Activated CD8-positive, alpha-beta T cell treated with anti-CD3 and anti-CD28 coated beads for 36 hours (primary cell): ENCODE results near the gene TBC1D21. TPM values are rescaled to one million over a fixed set of nuclear protein-coding genes. Genes with fewer than 3 reads are reported as not detected.

Source experiments
- ATAC-seq: fragments of 200-7000 bp; cut with Tn5 transposase; one replicate; pipeline ENCODE4 v1.10.0; 2021; ENCODE audit warnings: mild to moderate bottlenecking, moderate library complexity
- CTCF ChIA-PET: fragments of 350-600 bp; sonication (Branson Sonifier 250); formaldehyde crosslinking; loops from one replicate; lab custom pipeline; 2021; ENCODE audit warnings: antibody characterized with exemption; lab: Charles Lee
- POLR2A ChIA-PET: fragments of 350-600 bp; sonication (Branson Sonifier 250); formaldehyde crosslinking; loops from one replicate; lab custom pipeline; 2021; ENCODE audit warnings: antibody characterized with exemption; lab: Charles Lee
- DNase-seq: peaks from one replicate; pipeline ENCODE4 v3.0.0-alpha.2; 2020
- H3K27ac Mint-ChIP-seq: one replicate; pipeline ENCODE4 v1.8.0; 2021; ENCODE audit warnings: mild to moderate bottlenecking, mixed read lengths
- H3K27me3 Mint-ChIP-seq: one replicate; pipeline ENCODE4 v1.8.0; 2021; ENCODE audit warnings: mixed read lengths
- H3K36me3 Mint-ChIP-seq: one replicate; pipeline ENCODE4 v1.8.0; 2021; ENCODE audit warnings: low read depth, mixed read lengths
- H3K4me1 Mint-ChIP-seq: one replicate; pipeline ENCODE4 v1.8.0; 2021; ENCODE audit warnings: low read depth, mixed read lengths
- H3K4me3 Mint-ChIP-seq: one replicate; pipeline ENCODE4 v1.8.0; 2021; ENCODE audit warnings: mild to moderate bottlenecking, moderate library complexity, mixed read lengths
- H3K9me3 Mint-ChIP-seq: one replicate; pipeline ENCODE4 v1.8.0; 2021; ENCODE audit warnings: mixed read lengths
- CTCF ChIP-seq: fragments of 200-600 bp; IDR thresholded peaks from one replicate; pipeline ENCODE4 v1.8.0; 2022; ENCODE audit warnings: antibody characterized with exemption, mild to moderate bottlenecking
- intact Hi-C: fragments of 100-400 bp; cut with micrococcal nuclease; formaldehyde crosslinking; loops from one replicate; pipeline ENCODE4 v1.10.0; 2022
- total RNA-seq, 2 experiments: library from RNA; stranded (reverse); gene quantifications; one replicate each; pipeline ENCODE4 v1.2.3, GENCODE V29; 2021

The TBC1D21 gene
- total RNA-seq, 2 experiments from 2014 or later = not detected

GRCh38 chr15:73866481-73866880 lies 6.9 kb upstream of the TBC1D21 start:
- H3K27ac Mint-ChIP-seq = no peak overlapping the region
- no peak for ATAC-seq
- ChIA-PET POLR2A (no interaction called here), CTCF (interaction anchor here (1.0 to 1.7 kb wide), 3 partner anchors 42 to 231 kb away, joined by 3 to 4 read pairs (median 3); no protein-coding TSS in a partner anchor)
- H3K9me3 Mint-ChIP-seq = no peaks in the 10 kb centered on the region
- DNase-seq = no peak
- no peaks in the 10 kb centered on the region for H3K36me3 Mint-ChIP-seq
- intact Hi-C loops = no loop called here
- peaks cover 5% of the 10 kb centered on the region for H3K4me1 Mint-ChIP-seq
- peaks cover 6% of the 10 kb centered on the region for H3K27me3 Mint-ChIP-seq
- no peak for TF ChIP-seq CTCF
- H3K4me3 Mint-ChIP-seq = no peak overlapping the region

GRCh38 chr15:73866881-73867410 lies 6.4 kb upstream of the TBC1D21 start:
- ChIA-PET POLR2A (no interaction called here), CTCF (interaction anchor here (1.0 to 1.7 kb wide), 3 partner anchors 42 to 231 kb away, joined by 3 to 4 read pairs (median 3); no protein-coding TSS in a partner anchor)
- Mint-ChIP-seq H3K9me3 (no peaks in the 10 kb centered on the region), H3K4me1 (peaks cover 5% of the 10 kb centered on the region), H3K27ac (no peak overlapping the region), H3K27me3 (peaks cover 3% of the 10 kb centered on the region), H3K36me3 (no peaks in the 10 kb centered on the region), H3K4me3 (no peak overlapping the region)
- ATAC-seq (no peak), DNase-seq (no peak)
- TF ChIP-seq CTCF = no peak
- intact Hi-C loops = no loop called here

GRCh38 chr15:73867426-73867825 lies 5.9 kb upstream of the TBC1D21 start:
- ATAC-seq = no peak
- no peak overlapping the region for H3K27ac Mint-ChIP-seq
- no peak for TF ChIP-seq CTCF
- intact Hi-C loops = no loop called here
- POLR2A ChIA-PET = no interaction called here
- H3K36me3 Mint-ChIP-seq = no peaks in the 10 kb centered on the region
- H3K4me1 Mint-ChIP-seq = peaks cover 5% of the 10 kb centered on the region
- no peak overlapping the region for H3K4me3 Mint-ChIP-seq
- peaks cover 3% of the 10 kb centered on the region for H3K27me3 Mint-ChIP-seq
- H3K9me3 Mint-ChIP-seq = no peaks in the 10 kb centered on the region
- no peak for DNase-seq
- CTCF ChIA-PET = interaction anchor here (1.0 to 1.7 kb wide), 3 partner anchors 41 to 232 kb away, joined by 3 to 4 read pairs (median 3); no protein-coding TSS in a partner anchor

- DNase-seq = no peak
- H3K27ac Mint-ChIP-seq = no peak overlapping the region
- intact Hi-C loops = no loop called here
- H3K9me3 Mint-ChIP-seq = no peaks in the 10 kb centered on the region
- ChIA-PET CTCF (interaction anchor here (1.0 kb wide), 1 partner anchor 39 kb away, joined by 4 read pairs; no protein-coding TSS in a partner anchor), POLR2A (no interaction called here)
- no peak for ATAC-seq
- no peak overlapping the region for H3K4me3 Mint-ChIP-seq
- no peak for TF ChIP-seq CTCF
- H3K27me3 Mint-ChIP-seq = peaks cover 6% of the 10 kb centered on the region
- peaks cover 5% of the 10 kb centered on the region for H3K4me1 Mint-ChIP-seq
- no peaks in the 10 kb centered on the region for H3K36me3 Mint-ChIP-seq
These were observed 5.4 kb upstream of the TBC1D21 start for GRCh38 chr15:73867956-73868355.

- intact Hi-C loops = no loop called here
- no peak overlapping the region for H3K4me3 Mint-ChIP-seq
- H3K27ac Mint-ChIP-seq = no peak overlapping the region
- ATAC-seq = no peak
- TF ChIP-seq CTCF = no peak
- peaks cover 5% of the 10 kb centered on the region for H3K4me1 Mint-ChIP-seq
- H3K27me3 Mint-ChIP-seq = peaks cover 7% of the 10 kb centered on the region
- ChIA-PET CTCF (interaction anchor here (0.9 to 1.1 kb wide), 2 partner anchors 38 to 39 kb away, joined by 3 read pairs; no protein-coding TSS in a partner anchor), POLR2A (no interaction called here)
- H3K9me3 Mint-ChIP-seq = no peaks in the 10 kb centered on the region
- no peaks in the 10 kb centered on the region for H3K36me3 Mint-ChIP-seq
- DNase-seq = no peak
These were observed 4.0 kb upstream of the TBC1D21 start for GRCh38 chr15:73869216-73869995.
